ENCODE data around the gene C17orf113. TPM values are rescaled to one million over a fixed set of nuclear protein-coding genes. Genes with fewer than 3 reads are reported as not detected.

C17orf113 gene
- total RNA-seq, 2 donors from 2014 or later = 1.7 to 2.9 TPM

DNA sequence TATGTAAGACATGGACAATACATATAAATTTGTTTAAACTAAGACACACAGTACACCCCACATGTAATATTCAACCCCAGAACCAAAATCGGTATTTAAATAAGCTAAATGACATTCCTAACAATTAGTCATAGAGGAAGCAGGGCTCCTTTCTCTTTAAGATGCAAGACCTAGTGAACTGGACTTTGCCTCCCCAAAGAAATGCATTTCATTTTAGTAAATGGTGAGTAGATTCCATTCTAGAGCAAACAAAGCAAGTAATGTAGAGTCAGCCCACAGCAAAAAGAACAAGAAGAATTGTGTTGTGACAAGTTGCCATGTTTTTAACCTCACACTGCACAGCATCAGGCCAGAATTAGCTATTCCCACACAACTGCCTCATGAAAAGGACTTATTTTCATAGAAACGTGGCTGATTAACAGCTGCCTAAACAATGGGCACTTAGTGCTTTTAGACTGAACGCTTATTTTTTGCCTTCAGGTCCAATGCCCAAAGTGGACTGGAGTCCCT lies 47.6 kb downstream of the C17orf113 start:
- Histone ChIP-seq H3K9me3 (ENCODE audit: control insufficient read depth, low read length) (no peaks in the 10 kb centered on the region), H3K27me3 (ENCODE audit: control insufficient read depth, insufficient read depth, low read length, poor library complexity, severe bottlenecking) (no peaks in the 10 kb centered on the region), H3K4me3 (ENCODE audit: low read length) (no peak overlapping the region), H3K4me1 (ENCODE audit: control insufficient read depth, insufficient read depth, low read length) (no peaks in the 10 kb centered on the region), H3K36me3 (ENCODE audit: control insufficient read depth, insufficient read depth, low read length) (peaks cover 64% of the 10 kb centered on the region), H3K9ac (ENCODE audit: extremely low read depth, low read length, poor library complexity, severe bottlenecking) (no peak overlapping the region), H3K27ac (ENCODE audit: low read depth, low read length) (no peak overlapping the region)
- Mint-ChIP-seq H3K36me3 (ENCODE audit: low read depth) (peaks cover 40% of the 10 kb centered on the region), H3K27me3 (ENCODE audit: insufficient read depth) (no peaks in the 10 kb centered on the region), H3K27ac (no peak overlapping the region), H3K4me3 (no peak overlapping the region), H3K4me1 (no peaks in the 10 kb centered on the region), H3K9me3 (no peaks in the 10 kb centered on the region)
- TF ChIP-seq, protein P1, sequence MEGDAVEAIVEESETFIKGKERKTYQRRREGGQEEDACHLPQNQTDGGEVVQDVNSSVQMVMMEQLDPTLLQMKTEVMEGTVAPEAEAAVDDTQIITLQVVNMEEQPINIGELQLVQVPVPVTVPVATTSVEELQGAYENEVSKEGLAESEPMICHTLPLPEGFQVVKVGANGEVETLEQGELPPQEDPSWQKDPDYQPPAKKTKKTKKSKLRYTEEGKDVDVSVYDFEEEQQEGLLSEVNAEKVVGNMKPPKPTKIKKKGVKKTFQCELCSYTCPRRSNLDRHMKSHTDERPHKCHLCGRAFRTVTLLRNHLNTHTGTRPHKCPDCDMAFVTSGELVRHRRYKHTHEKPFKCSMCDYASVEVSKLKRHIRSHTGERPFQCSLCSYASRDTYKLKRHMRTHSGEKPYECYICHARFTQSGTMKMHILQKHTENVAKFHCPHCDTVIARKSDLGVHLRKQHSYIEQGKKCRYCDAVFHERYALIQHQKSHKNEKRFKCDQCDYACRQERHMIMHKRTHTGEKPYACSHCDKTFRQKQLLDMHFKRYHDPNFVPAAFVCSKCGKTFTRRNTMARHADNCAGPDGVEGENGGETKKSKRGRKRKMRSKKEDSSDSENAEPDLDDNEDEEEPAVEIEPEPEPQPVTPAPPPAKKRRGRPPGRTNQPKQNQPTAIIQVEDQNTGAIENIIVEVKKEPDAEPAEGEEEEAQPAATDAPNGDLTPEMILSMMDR (conservative IDR thresholded peaks at IDR 0.05) = no peak
- WGBS, 2 experiments (ENCODE audit: insufficient coverage in 1 of 2, insufficient read length in 1 of 2) = 91 to 100% methylated on average over 2 to 3 of the region's 3 CpGs
- no peak for DNase-seq

DNA sequence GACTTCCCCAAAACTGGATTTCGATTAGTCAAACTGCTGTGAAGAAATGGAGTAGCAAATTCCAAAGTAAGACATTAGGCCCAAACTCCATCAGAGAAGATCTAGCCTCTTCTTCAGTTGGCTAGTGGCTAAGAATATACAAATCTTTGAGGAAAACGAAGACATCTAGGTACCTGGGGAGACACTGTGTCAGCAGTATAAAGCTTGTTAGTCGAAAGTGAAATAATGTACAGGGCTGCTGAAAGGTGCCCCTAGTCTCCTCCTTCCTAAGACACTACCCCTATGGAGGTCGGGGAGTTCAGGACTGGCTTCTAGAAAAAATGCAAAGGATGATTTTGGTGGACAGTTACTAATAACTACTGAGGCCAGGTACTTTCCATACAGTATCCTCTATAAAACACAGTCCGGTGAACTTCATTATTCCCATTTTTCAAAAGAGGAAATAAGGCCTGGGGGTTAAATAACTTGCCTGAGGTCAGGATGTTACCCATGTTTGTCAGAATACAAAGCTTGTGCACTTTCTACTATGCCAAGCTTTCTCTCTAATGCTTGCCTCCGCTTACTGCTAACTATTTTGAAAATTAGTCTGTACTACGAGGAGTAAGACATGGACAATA lies 48.1 kb downstream of the C17orf113 start:
- Histone ChIP-seq H3K4me3 (ENCODE audit: low read length) (no peak overlapping the region), H3K36me3 (ENCODE audit: control insufficient read depth, insufficient read depth, low read length) (peaks cover 68% of the 10 kb centered on the region), H3K27ac (ENCODE audit: low read depth, low read length) (no peak overlapping the region), H3K9me3 (ENCODE audit: control insufficient read depth, low read length) (no peaks in the 10 kb centered on the region), H3K27me3 (ENCODE audit: control insufficient read depth, insufficient read depth, low read length, poor library complexity, severe bottlenecking) (no peaks in the 10 kb centered on the region), H3K4me1 (ENCODE audit: control insufficient read depth, insufficient read depth, low read length) (no peaks in the 10 kb centered on the region), H3K9ac (ENCODE audit: extremely low read depth, low read length, poor library complexity, severe bottlenecking) (no peak overlapping the region)
- H3K36me3 Mint-ChIP-seq (ENCODE audit: low read depth) = peaks cover 44% of the 10 kb centered on the region
- no peaks in the 10 kb centered on the region for H3K4me1 Mint-ChIP-seq
- WGBS, 2 experiments (ENCODE audit: insufficient coverage in 1 of 2, insufficient read length in 1 of 2) = 87 to 94% methylated on average over 3 to 5 of the region's 7 CpGs
- no peak overlapping the region for H3K4me3 Mint-ChIP-seq
- no peak overlapping the region for H3K27ac Mint-ChIP-seq
- no peaks in the 10 kb centered on the region for H3K9me3 Mint-ChIP-seq
- no peaks in the 10 kb centered on the region for H3K27me3 Mint-ChIP-seq (ENCODE audit: insufficient read depth)
- no peak for DNase-seq
- TF ChIP-seq, protein P1 (conservative IDR thresholded peaks at IDR 0.05) = no peak

DNA sequence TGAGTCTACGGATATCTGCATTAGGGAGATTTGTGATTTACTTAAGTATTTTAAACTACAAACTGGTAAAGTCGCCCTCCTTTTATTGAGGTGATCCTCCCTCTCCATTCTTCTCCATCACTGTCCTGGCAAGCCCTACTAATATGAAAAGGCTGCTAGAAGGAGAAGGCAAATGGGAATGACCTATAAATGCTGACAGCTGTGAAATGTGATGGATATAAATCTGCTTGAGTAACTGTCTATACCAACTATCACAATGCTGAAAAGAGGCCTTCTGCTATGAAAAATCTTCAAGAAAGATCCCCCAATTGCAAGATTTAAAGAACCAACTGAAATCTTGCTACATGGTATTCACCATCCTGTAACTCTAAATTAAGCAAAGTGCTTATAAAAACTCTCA lies 48.7 kb downstream of the C17orf113 start:
- 100% methylated on average over 1 of the region's 2 CpGs for WGBS, 2 experiments (ENCODE audit: insufficient coverage in 1 of 2, insufficient read length in 1 of 2)
- no peak overlapping the region for H3K27ac Mint-ChIP-seq
- DNase-seq = no peak
- no peaks in the 10 kb centered on the region for H3K4me1 ChIP-seq (ENCODE audit: control insufficient read depth, insufficient read depth, low read length)
- TF ChIP-seq, protein P1 (conservative IDR thresholded peaks at IDR 0.05) = no peak
- peaks cover 70% of the 10 kb centered on the region for H3K36me3 ChIP-seq (ENCODE audit: control insufficient read depth, insufficient read depth, low read length)
- H3K4me3 ChIP-seq (ENCODE audit: low read length) = no peak overlapping the region
- no peak overlapping the region for H3K27ac ChIP-seq (ENCODE audit: low read depth, low read length)
- H3K9me3 Mint-ChIP-seq = no peaks in the 10 kb centered on the region
- H3K27me3 Mint-ChIP-seq (ENCODE audit: insufficient read depth) = no peaks in the 10 kb centered on the region
- no peaks in the 10 kb centered on the region for H3K9me3 ChIP-seq (ENCODE audit: control insufficient read depth, low read length)
- no peak overlapping the region for H3K9ac ChIP-seq (ENCODE audit: extremely low read depth, low read length, poor library complexity, severe bottlenecking)
- no peaks in the 10 kb centered on the region for H3K27me3 ChIP-seq (ENCODE audit: control insufficient read depth, insufficient read depth, low read length, poor library complexity, severe bottlenecking)
- no peaks in the 10 kb centered on the region for H3K4me1 Mint-ChIP-seq
- peaks cover 46% of the 10 kb centered on the region for H3K36me3 Mint-ChIP-seq (ENCODE audit: low read depth)
- no peak overlapping the region for H3K4me3 Mint-ChIP-seq

All from endodermal cell (in vitro differentiated cells).